DOHH2 (cell line): ENCODE results near the gene MAPK4.

Source experiments
- EZH2phosphoT487 ChIP-seq: fragments of 200-600 bp; sonication (generic); IDR thresholded peaks from 2 replicates; pipeline ENCODE4 v1.6.1; 2017; ENCODE audit warnings: borderline replicate concordance, mild to moderate bottlenecking, antibody characterized with exemption, low read length, moderate library complexity, mixed read lengths
- TF ChIP-seq, protein P1 (sequence below): fragments of 200-600 bp; sonication (generic); IDR thresholded peaks from one replicate; pipeline ENCODE4 v1.5.1; 2014; ENCODE audit warnings: antibody characterized with exemption, mild to moderate bottlenecking, low read depth, low read length; ENCODE audit not compliant: poor library complexity, severe bottlenecking

DNA sequence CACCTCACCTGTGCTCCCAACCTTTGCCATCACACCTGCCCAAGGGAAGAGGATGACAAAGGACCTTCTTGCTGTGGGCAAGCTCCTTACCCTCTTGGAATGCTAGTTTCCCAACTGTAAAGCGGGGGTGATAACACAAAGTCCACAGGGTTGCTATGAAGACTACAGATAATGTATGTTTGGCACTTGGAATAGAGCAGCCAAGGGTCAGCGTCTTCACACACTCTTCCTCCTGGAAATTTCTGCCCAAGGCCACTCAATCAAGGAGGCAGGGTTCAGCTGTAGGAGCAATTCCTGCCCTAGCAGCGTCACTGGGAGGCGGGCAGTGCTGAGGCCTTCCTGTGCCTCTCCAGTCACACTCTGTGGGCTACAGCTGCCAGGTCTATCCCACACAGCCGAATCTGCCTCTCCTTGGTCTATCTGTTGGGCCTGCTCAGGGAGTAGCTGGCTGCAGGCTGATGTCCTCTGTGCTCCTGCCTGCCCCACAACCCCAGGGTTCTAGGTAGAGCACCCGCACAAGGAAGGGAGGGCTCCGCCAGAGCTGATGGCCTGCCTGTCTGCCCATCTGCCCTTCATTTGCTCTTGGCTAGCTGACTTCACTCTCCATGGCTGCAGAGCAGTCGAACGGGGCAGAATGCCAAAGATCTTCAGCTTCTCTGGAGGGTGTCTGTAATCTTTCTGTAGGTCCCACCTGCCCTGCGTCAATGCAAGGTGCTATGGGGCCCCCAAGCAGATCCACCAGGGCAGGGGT lies 168.0 kb downstream of the MAPK4 start:
- TF ChIP-seq, protein P1, sequence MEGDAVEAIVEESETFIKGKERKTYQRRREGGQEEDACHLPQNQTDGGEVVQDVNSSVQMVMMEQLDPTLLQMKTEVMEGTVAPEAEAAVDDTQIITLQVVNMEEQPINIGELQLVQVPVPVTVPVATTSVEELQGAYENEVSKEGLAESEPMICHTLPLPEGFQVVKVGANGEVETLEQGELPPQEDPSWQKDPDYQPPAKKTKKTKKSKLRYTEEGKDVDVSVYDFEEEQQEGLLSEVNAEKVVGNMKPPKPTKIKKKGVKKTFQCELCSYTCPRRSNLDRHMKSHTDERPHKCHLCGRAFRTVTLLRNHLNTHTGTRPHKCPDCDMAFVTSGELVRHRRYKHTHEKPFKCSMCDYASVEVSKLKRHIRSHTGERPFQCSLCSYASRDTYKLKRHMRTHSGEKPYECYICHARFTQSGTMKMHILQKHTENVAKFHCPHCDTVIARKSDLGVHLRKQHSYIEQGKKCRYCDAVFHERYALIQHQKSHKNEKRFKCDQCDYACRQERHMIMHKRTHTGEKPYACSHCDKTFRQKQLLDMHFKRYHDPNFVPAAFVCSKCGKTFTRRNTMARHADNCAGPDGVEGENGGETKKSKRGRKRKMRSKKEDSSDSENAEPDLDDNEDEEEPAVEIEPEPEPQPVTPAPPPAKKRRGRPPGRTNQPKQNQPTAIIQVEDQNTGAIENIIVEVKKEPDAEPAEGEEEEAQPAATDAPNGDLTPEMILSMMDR = no peak
- no peak for TF ChIP-seq EZH2phosphoT487
